Measurements from ENCODE around the gene PRELP.

- TF ChIP-seq SIN3A (IDR thresholded peaks at IDR 0.05; ENCODE audit: borderline replicate concordance, insufficient read depth, low read depth, low read length): no peak
- TF ChIP-seq, protein P1, sequence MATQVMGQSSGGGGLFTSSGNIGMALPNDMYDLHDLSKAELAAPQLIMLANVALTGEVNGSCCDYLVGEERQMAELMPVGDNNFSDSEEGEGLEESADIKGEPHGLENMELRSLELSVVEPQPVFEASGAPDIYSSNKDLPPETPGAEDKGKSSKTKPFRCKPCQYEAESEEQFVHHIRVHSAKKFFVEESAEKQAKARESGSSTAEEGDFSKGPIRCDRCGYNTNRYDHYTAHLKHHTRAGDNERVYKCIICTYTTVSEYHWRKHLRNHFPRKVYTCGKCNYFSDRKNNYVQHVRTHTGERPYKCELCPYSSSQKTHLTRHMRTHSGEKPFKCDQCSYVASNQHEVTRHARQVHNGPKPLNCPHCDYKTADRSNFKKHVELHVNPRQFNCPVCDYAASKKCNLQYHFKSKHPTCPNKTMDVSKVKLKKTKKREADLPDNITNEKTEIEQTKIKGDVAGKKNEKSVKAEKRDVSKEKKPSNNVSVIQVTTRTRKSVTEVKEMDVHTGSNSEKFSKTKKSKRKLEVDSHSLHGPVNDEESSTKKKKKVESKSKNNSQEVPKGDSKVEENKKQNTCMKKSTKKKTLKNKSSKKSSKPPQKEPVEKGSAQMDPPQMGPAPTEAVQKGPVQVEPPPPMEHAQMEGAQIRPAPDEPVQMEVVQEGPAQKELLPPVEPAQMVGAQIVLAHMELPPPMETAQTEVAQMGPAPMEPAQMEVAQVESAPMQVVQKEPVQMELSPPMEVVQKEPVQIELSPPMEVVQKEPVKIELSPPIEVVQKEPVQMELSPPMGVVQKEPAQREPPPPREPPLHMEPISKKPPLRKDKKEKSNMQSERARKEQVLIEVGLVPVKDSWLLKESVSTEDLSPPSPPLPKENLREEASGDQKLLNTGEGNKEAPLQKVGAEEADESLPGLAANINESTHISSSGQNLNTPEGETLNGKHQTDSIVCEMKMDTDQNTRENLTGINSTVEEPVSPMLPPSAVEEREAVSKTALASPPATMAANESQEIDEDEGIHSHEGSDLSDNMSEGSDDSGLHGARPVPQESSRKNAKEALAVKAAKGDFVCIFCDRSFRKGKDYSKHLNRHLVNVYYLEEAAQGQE (IDR thresholded peaks at IDR 0.05; ENCODE audit: insufficient read depth in 1 of 2, low read depth in 2 of 2, low read length in 1 of 2): no peak
- no peak for TF ChIP-seq CTCF (IDR thresholded peaks at IDR 0.05)
These were observed 35.9 kb downstream of the PRELP start for GRCh38 chr1:203511513-203511912.
